IMR-90 (cell line): Measurements from ENCODE around the gene ACOT7. TPM values are rescaled to one million over a fixed set of nuclear protein-coding genes. Genes with fewer than 3 reads are reported as not detected.

Experiments used
- ATAC-seq: fragments of 200-7000 bp; cut with Tn5 transposase; 2 replicates; pipeline ENCODE4 v1.9.1; 2020; ENCODE audit warnings: low read depth, mild to moderate bottlenecking, moderate library complexity
- BruUV-seq: library from RNA; stranded (reverse); fragments of 400-500 nt; replicated peaks from 2 replicates; lab custom pipeline; 2021; lab: Mats Ljungman, UMichigan
- CTCF ChIA-PET: fragments of 300-600 bp; formaldehyde crosslinking; extraction: SDS; loops from one replicate; lab custom pipeline; 2021; ENCODE audit warnings: antibody characterized with exemption; lab: Yijun Ruan, JAX
- POLR2A ChIA-PET: fragments of 300-600 bp; sonication (Branson Sonifier 250); formaldehyde crosslinking; loops from one replicate; lab custom pipeline; 2022; ENCODE audit warnings: antibody characterized with exemption; ENCODE audit not compliant: unreplicated experiment; lab: Charles Lee
- DNase-seq: peaks from one replicate; pipeline ENCODE4 v3.0.0; 2013
- H2AFZ ChIP-seq: replicated peaks from 2 replicates; pipeline ENCODE3; 2013; ENCODE audit warnings: low read length, mild to moderate bottlenecking; ENCODE audit not compliant: poor library complexity
- H2AK5ac ChIP-seq: 2 replicates; pipeline ENCODE4 v1.6.1; 2013; ENCODE audit warnings: low read depth, low read length, inconsistent platforms
- H2AK9ac ChIP-seq: replicated peaks from 2 replicates; pipeline ENCODE3; 2013; ENCODE audit warnings: mild to moderate bottlenecking, low read depth, low read length, moderate library complexity; ENCODE audit not compliant: poor library complexity
- H2BK120ac ChIP-seq: 2 replicates; pipeline ENCODE4 v1.6.1; 2013; ENCODE audit warnings: low read depth, low read length, inconsistent platforms
- H2BK15ac ChIP-seq: 3 replicates; pipeline ENCODE4 v1.6.1; 2013; ENCODE audit warnings: low read depth, low read length, inconsistent platforms
- H2BK20ac ChIP-seq: 2 replicates; pipeline ENCODE4 v1.6.1; 2013; ENCODE audit warnings: low read depth, mild to moderate bottlenecking, inconsistent platforms, low read length, moderate library complexity
- H2BK5ac ChIP-seq: 2 replicates; pipeline ENCODE4 v1.6.1; 2013; ENCODE audit warnings: mild to moderate bottlenecking, low read depth, low read length, inconsistent platforms; ENCODE audit not compliant: poor library complexity, severe bottlenecking
- H3K14ac ChIP-seq: replicated peaks from 2 replicates; pipeline ENCODE4 v1.6.1; 2013; ENCODE audit warnings: low read depth, low read length, inconsistent platforms
- H3K18ac ChIP-seq: 2 replicates; pipeline ENCODE4 v1.6.1; 2013; ENCODE audit warnings: low read depth, low read length, control low read depth
- H3K23ac ChIP-seq: 2 replicates; pipeline ENCODE4 v1.6.1; 2013; ENCODE audit warnings: low read depth, low read length, inconsistent platforms
- H3K27ac ChIP-seq: 2 replicates; pipeline ENCODE4 v1.5.1; 2013; ENCODE audit warnings: mild to moderate bottlenecking, control low read depth, low read length; ENCODE audit not compliant: insufficient read depth
- H3K27me3 ChIP-seq: 2 replicates; pipeline ENCODE4 v1.6.1; 2013; ENCODE audit warnings: low read length; ENCODE audit not compliant: control insufficient read depth, insufficient read depth
- H3K36me3 ChIP-seq: 2 replicates; pipeline ENCODE4 v1.6.1; 2013; ENCODE audit warnings: low read length, mixed read lengths; ENCODE audit not compliant: control insufficient read depth, insufficient read depth
- H3K4ac ChIP-seq: 2 replicates; pipeline ENCODE4 v1.6.1; 2013; ENCODE audit warnings: low read depth, low read length, inconsistent platforms
- H3K4me1 ChIP-seq: 2 replicates; pipeline ENCODE4 v1.6.1; 2013; ENCODE audit warnings: low read length, mixed read lengths; ENCODE audit not compliant: control insufficient read depth, insufficient read depth
- H3K4me2 ChIP-seq: 2 replicates; pipeline ENCODE4 v1.6.1; 2013; ENCODE audit warnings: low read depth, mild to moderate bottlenecking, control low read depth, low read length, moderate library complexity
- H3K4me3 ChIP-seq: 2 replicates; pipeline ENCODE4 v1.5.1; 2013; ENCODE audit warnings: low read depth, mild to moderate bottlenecking, control low read depth, low read length, moderate library complexity; ENCODE audit not compliant: insufficient read depth
- H3K56ac ChIP-seq: 2 replicates; pipeline ENCODE4 v1.6.1; 2013; ENCODE audit warnings: low read length, inconsistent platforms; ENCODE audit not compliant: insufficient read depth; ENCODE audit errors: extremely low read depth
- H3K79me1 ChIP-seq, 2 experiments: 2 replicates each; pipeline ENCODE4 v1.6.1; 2013; ENCODE audit warnings: low read length in 2 of 2, inconsistent platforms in 1 of 2, low read depth in 1 of 2
- H3K9ac ChIP-seq: 2 replicates; pipeline ENCODE4 v1.6.1; 2013; ENCODE audit warnings: low read depth, low read length, control low read depth
- H3K9me1 ChIP-seq: 2 replicates; pipeline ENCODE4 v1.6.1; 2013; ENCODE audit warnings: low read length, inconsistent platforms; ENCODE audit not compliant: insufficient read depth
- H3K9me3 ChIP-seq: 2 replicates; pipeline ENCODE4 v1.6.1; 2013; ENCODE audit warnings: low read length; ENCODE audit not compliant: control insufficient read depth, insufficient read depth
- H4K20me1 ChIP-seq: 2 replicates; pipeline ENCODE4 v1.6.1; 2013; ENCODE audit warnings: low read length, inconsistent platforms; ENCODE audit not compliant: insufficient read depth
- H4K5ac ChIP-seq: 2 replicates; pipeline ENCODE4 v1.6.1; 2013; ENCODE audit warnings: mild to moderate bottlenecking, low read depth, low read length, control low read depth
- H4K8ac ChIP-seq, 2 experiments: 2 replicates each; pipeline ENCODE4 v1.6.1; 2013; ENCODE audit warnings: low read depth in 2 of 2, low read length in 2 of 2, control low read depth in 1 of 2, inconsistent platforms in 1 of 2
- H4K91ac ChIP-seq: 2 replicates; pipeline ENCODE4 v1.6.1; 2013; ENCODE audit warnings: low read depth, low read length, inconsistent platforms; ENCODE audit not compliant: insufficient read depth
- BHLHE40 ChIP-seq: fragments of 150-350 bp; IDR thresholded peaks from 2 replicates; pipeline ENCODE4 v1.6.1; 2016; ENCODE audit warnings: mild to moderate bottlenecking, low read depth, low read length
- CEBPB ChIP-seq: IDR thresholded peaks from 2 replicates; pipeline ENCODE4 v1.6.1; 2012; ENCODE audit warnings: low read depth, low read length, improper control_type of control experiment
- FOS ChIP-seq: fragments of 150-350 bp; IDR thresholded peaks from 2 replicates; pipeline ENCODE4 v1.6.1; 2016; ENCODE audit warnings: low read depth, low read length
- MAFK ChIP-seq: IDR thresholded peaks from 2 replicates; pipeline ENCODE4 v1.6.1; 2012; ENCODE audit warnings: low read depth, low read length, improper control_type of control experiment
- MXI1 ChIP-seq: IDR thresholded peaks from 2 replicates; pipeline ENCODE4 v1.6.1; 2012; ENCODE audit warnings: low read depth, mild to moderate bottlenecking, low read length, moderate library complexity, borderline replicate concordance
- POLR2A ChIP-seq: IDR thresholded peaks from 2 replicates; pipeline ENCODE4 v1.6.1; 2012; ENCODE audit warnings: mild to moderate bottlenecking, low read depth, low read length
- RAD21 ChIP-seq: IDR thresholded peaks from 2 replicates; pipeline ENCODE4 v1.6.1; 2012; ENCODE audit warnings: low read length, improper control_type of control experiment
- RCOR1 ChIP-seq: IDR thresholded peaks from 2 replicates; pipeline ENCODE4 v1.6.1; 2012; ENCODE audit warnings: mild to moderate bottlenecking, low read length, improper control_type of control experiment; ENCODE audit not compliant: insufficient replicate concordance
- RFX5 ChIP-seq: IDR thresholded peaks from 2 replicates; pipeline ENCODE4 v1.8.0; 2012; ENCODE audit warnings: low read depth, mild to moderate bottlenecking, low read length, moderate library complexity
- WGBS, 2 experiments: methylation state at CpG; one replicate each; pipeline versions ENCODE4 v1.1.5 to v1.1.7; 2013; ENCODE audit warnings: missing lambda C conversion rate in 2 of 2; ENCODE audit not compliant: insufficient read length in 1 of 2; ENCODE audit errors: extremely low coverage in 2 of 2; 5-methylcytosine and 5-hydroxymethylcytosine counted together
- dilution Hi-C: fragments of 300-500 bp; cut with HindIII; formaldehyde crosslinking; loops from one replicate; pipeline ENCODE4 v1.14.3; 2018; ENCODE audit warnings: low sequenced_read_pairs; ENCODE audit not compliant: unreplicated experiment
- in situ Hi-C: fragments of 300-500 bp; cut with MboI; formaldehyde crosslinking; loops from 3 replicates; pipeline ENCODE4 v1.14.3; 2019; ENCODE audit warnings: low sequenced_read_pairs, inconsistent platforms, mixed read lengths
- intact Hi-C: fragments of 100-400 bp; cut with micrococcal nuclease; formaldehyde crosslinking; loops from 2 replicates; pipeline ENCODE4 v1.10.0; 2022
- polyA plus RNA-seq, 3 experiments: library from polyadenylated mRNA; depleted of rRNA; stranded (reverse); fragments of >200 nt; gene quantifications; 2 replicates each; pipeline ENCODE4 v1.2.3, GENCODE V29; 2012; ENCODE audit warnings: low replicate concordance in 1 of 3
- total RNA-seq: library from RNA; depleted of rRNA; stranded (reverse); fragments of >200 nt; gene quantifications from 2 replicates; pipeline ENCODE4 v1.2.3, GENCODE V29; 2012
- TF ChIP-seq, protein P1 (sequence below): fragments of 150-350 bp; IDR thresholded peaks from 2 replicates; pipeline ENCODE4 v1.6.1; 2016; ENCODE audit warnings: low read depth, mild to moderate bottlenecking, low read length, moderate library complexity, borderline replicate concordance
- TF ChIP-seq, protein P2 (sequence below): fragments of 150-350 bp; IDR thresholded peaks from 2 replicates; pipeline ENCODE4 v1.6.1; 2017; ENCODE audit warnings: mild to moderate bottlenecking, antibody characterized with exemption, low read length, low read depth

ACOT7 gene
- total and polyA plus RNA-seq, 2 of the 4 experiments (the other 2 are of a cell fraction) = 51.6 to 242 TPM

DNA sequence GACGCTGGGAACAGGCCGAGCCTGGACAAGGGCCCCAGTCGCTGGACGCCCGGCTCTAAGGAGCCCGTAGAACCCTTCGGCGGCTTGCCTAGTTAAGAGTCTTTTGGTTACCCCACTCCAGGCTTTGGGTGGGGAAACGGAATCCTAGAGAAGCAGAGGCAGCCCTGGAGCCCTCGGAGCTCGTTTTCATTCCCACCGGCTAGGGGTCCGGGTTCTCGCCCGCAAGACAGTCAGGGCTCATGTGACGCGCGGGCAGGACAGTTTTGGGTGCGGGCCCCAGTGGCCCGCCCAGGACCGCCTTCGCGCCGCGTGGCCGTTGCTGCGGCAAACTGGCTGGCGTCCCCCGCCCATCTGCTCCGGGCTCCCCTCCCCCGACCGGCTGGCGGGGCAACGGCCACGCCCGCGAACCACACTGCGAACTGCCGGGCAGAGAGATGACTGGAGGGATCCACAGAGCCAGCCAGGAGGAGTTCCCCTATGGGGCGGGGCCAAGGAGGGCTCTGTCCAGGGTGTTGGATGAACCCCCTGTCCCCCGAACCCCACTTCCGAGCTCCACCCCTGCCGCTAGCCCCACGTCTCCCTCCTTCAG, 27.0 kb upstream of the ACOT7 start:
- H3K79me1 ChIP-seq = no peaks in the 10 kb centered on the region
- TF ChIP-seq CEBPB (no peak), RCOR1 (no peak), FOS (no peak), RFX5 (no peak), BHLHE40 (no peak), MAFK (no peak), POLR2A (no peak), MXI1 (no peak), RAD21 (no peak)
- TF ChIP-seq, protein P1, sequence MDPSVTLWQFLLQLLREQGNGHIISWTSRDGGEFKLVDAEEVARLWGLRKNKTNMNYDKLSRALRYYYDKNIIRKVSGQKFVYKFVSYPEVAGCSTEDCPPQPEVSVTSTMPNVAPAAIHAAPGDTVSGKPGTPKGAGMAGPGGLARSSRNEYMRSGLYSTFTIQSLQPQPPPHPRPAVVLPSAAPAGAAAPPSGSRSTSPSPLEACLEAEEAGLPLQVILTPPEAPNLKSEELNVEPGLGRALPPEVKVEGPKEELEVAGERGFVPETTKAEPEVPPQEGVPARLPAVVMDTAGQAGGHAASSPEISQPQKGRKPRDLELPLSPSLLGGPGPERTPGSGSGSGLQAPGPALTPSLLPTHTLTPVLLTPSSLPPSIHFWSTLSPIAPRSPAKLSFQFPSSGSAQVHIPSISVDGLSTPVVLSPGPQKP = no peak
- TF ChIP-seq, protein P2, sequence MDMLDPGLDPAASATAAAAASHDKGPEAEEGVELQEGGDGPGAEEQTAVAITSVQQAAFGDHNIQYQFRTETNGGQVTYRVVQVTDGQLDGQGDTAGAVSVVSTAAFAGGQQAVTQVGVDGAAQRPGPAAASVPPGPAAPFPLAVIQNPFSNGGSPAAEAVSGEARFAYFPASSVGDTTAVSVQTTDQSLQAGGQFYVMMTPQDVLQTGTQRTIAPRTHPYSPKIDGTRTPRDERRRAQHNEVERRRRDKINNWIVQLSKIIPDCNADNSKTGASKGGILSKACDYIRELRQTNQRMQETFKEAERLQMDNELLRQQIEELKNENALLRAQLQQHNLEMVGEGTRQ = no peak
- H3K4ac ChIP-seq = no peak overlapping the region
- H2BK120ac ChIP-seq = no peak overlapping the region
- dilution Hi-C loops = no loop called here
- in situ Hi-C loops = no loop called here
- H3K4me3 ChIP-seq = no peak overlapping the region
- no peak overlapping the region for H2BK15ac ChIP-seq
- H3K27me3 ChIP-seq = peaks cover 91% of the 10 kb centered on the region
- no peak overlapping the region for H4K91ac ChIP-seq
- H3K14ac ChIP-seq = no peak overlapping the region
- no peak overlapping the region for H2BK5ac ChIP-seq
- peak overlapping the region; percentile 14 for H2AFZ ChIP-seq
- peak overlapping the region; percentile 28 for H2AK9ac ChIP-seq
- H3K23ac ChIP-seq = no peak overlapping the region
- no peak overlapping the region for H3K56ac ChIP-seq
- BruUV-seq = no TSS peak
- ATAC-seq (no peak), DNase-seq (no peak)
- no peak overlapping the region for H3K18ac ChIP-seq
- peaks cover 11% of the 10 kb centered on the region; the same call in 1 of the 2 replicates for H4K20me1 ChIP-seq
- no peaks in the 10 kb centered on the region; the same call in 1 of the 2 replicates for H3K4me1 ChIP-seq
- no peaks in the 10 kb centered on the region for H3K9me1 ChIP-seq
- POLR2A ChIA-PET = no interaction called here
- H3K9me3 ChIP-seq = no peaks in the 10 kb centered on the region
- H4K5ac ChIP-seq = no peak overlapping the region
- H3K36me3 ChIP-seq = no peaks in the 10 kb centered on the region
- no peak overlapping the region for H3K9ac ChIP-seq
- H2AK5ac ChIP-seq = no peak overlapping the region
- H3K4me2 ChIP-seq = no peak overlapping the region; the same call in 1 of the 2 replicates
- intact Hi-C loops = no loop called here
- WGBS, 2 experiments = 2% methylated on average over 25 of the region's 44 CpGs; no CpG with 5 or more reads in 1 of the 2 experiments
- CTCF ChIA-PET = interaction anchor here (3.7 kb wide), 1 partner anchor 18 kb away, joined by 13 read pairs; no protein-coding TSS in a partner anchor
- no peak overlapping the region for H3K27ac ChIP-seq
- H4K8ac ChIP-seq = no peak overlapping the region
- H2BK20ac ChIP-seq = no peak overlapping the region
